Suprapubic skin (tissue), 3 donors: Measurements from ENCODE around the gene TECPR1.

Experiments
- CTCF ChIP-seq, 2 donors: fragments of 200-600 bp in 1 of 2; fragments of 450-650 bp in 1 of 2; sonication (generic) in 1 of 2; IDR thresholded peaks; one replicate each; pipeline ENCODE4 v1.5.1; 2016 to 2019; ENCODE audit warnings: antibody characterized with exemption in 2 of 2, mild to moderate bottlenecking in 1 of 2, moderate library complexity in 1 of 2
- POLR2A ChIP-seq, 2 donors: fragments of 450-650 bp; IDR thresholded peaks; one replicate each; pipeline ENCODE4 v1.6.1; 2017; ENCODE audit warnings: antibody characterized with exemption in 2 of 2, mild to moderate bottlenecking in 2 of 2, moderate library complexity in 2 of 2

GRCh38 chr7:98266840-98267239 is 14.8 kb upstream of the TECPR1 start:
- no peak for TF ChIP-seq POLR2A (IDR thresholded peaks at IDR 0.05)
- TF ChIP-seq CTCF (IDR thresholded peaks at IDR 0.05), result no peak
